SK-N-SH treated with all-trans-retinoic acid at 6 μM for 48 hours (cell line): ENCODE measurements around the gene GRIFIN.
A peak's percentile ranks its signal among the peaks of the same experiment; 100 is the strongest.

ENCODE experiments used
- ATAC-seq: fragments of 200-7000 bp; cut with Tn5 transposase; 3 replicates; pipeline ENCODE4 v1.9.1; 2020; ENCODE audit warnings: mild to moderate bottlenecking, moderate library complexity
- ARNTL ChIP-seq: fragments of 450-650 bp; formaldehyde crosslinking; IDR thresholded peaks from 2 replicates; pipeline ENCODE4 v1.5.0; 2020; ENCODE audit warnings: low read depth, mild to moderate bottlenecking, moderate library complexity, borderline replicate concordance
- CSDC2 ChIP-seq: fragments of 250-450 bp; sonication (Bioruptor Pico); IDR thresholded peaks from 2 replicates; pipeline ENCODE4 v1.5.0; 2020; ENCODE audit warnings: mild to moderate bottlenecking, moderate library complexity
- ESRRG ChIP-seq: fragments of 250-450 bp; sonication (Bioruptor Pico); IDR thresholded peaks from 2 replicates; pipeline ENCODE4 v1.6.1; 2021; ENCODE audit warnings: mild to moderate bottlenecking
- GLIS3 ChIP-seq: fragments of 250-450 bp; sonication (Bioruptor Pico); IDR thresholded peaks from 2 replicates; pipeline ENCODE4 v1.5.0; 2020; ENCODE audit warnings: mild to moderate bottlenecking, moderate library complexity
- PPARA ChIP-seq: fragments of 250-450 bp; sonication (Bioruptor Pico); IDR thresholded peaks from 2 replicates; pipeline ENCODE4 v1.5.0; 2020; ENCODE audit warnings: mild to moderate bottlenecking, borderline replicate concordance
- RARB ChIP-seq: fragments of 250-450 bp; sonication (Bioruptor Pico); IDR thresholded peaks from 2 replicates; pipeline ENCODE4 v1.8.0; 2021; ENCODE audit warnings: mild to moderate bottlenecking, moderate library complexity
- SNAI2 ChIP-seq: fragments of 250-450 bp; sonication (Bioruptor Pico); IDR thresholded peaks from 2 replicates; pipeline ENCODE4 v1.5.0; 2020; ENCODE audit warnings: mild to moderate bottlenecking, moderate library complexity
- TCF4 ChIP-seq: fragments of 250-450 bp; sonication (Bioruptor Pico); IDR thresholded peaks from 2 replicates; pipeline ENCODE4 v1.8.0; 2021; ENCODE audit warnings: mild to moderate bottlenecking, moderate library complexity, borderline replicate concordance
- TOX ChIP-seq: fragments of 250-450 bp; sonication (Bioruptor Pico); IDR thresholded peaks from 2 replicates; pipeline ENCODE4 v1.8.0; 2021; ENCODE audit warnings: mild to moderate bottlenecking, moderate library complexity, borderline replicate concordance
- ZFP3 ChIP-seq: fragments of 250-450 bp; sonication (Bioruptor Pico); IDR thresholded peaks from 2 replicates; pipeline ENCODE4 v1.5.0; 2020; ENCODE audit warnings: mild to moderate bottlenecking, moderate library complexity
- ZFP30 ChIP-seq: fragments of 450-650 bp; formaldehyde crosslinking; IDR thresholded peaks from 2 replicates; pipeline ENCODE4 v1.5.0; 2022; ENCODE audit warnings: mild to moderate bottlenecking, moderate library complexity
- ZNF565 ChIP-seq: fragments of 450-650 bp; formaldehyde crosslinking; conservative IDR thresholded peaks from 2 replicates; pipeline ENCODE4 v1.5.0; 2020; ENCODE audit warnings: low read depth, mild to moderate bottlenecking, moderate library complexity
- ZNF70 ChIP-seq: fragments of 450-650 bp; formaldehyde crosslinking; IDR thresholded peaks from 2 replicates; pipeline ENCODE4 v1.5.0; 2020; ENCODE audit warnings: mild to moderate bottlenecking, moderate library complexity
- ZNF8 ChIP-seq: fragments of 450-650 bp; formaldehyde crosslinking; IDR thresholded peaks from 2 replicates; pipeline ENCODE4 v1.5.0; 2020; ENCODE audit warnings: mild to moderate bottlenecking, moderate library complexity
- TF ChIP-seq, protein P1 (sequence below): fragments of 250-450 bp; sonication (Bioruptor Pico); IDR thresholded peaks from 2 replicates; pipeline ENCODE4 v1.8.0; 2021; ENCODE audit warnings: low read depth, mild to moderate bottlenecking, moderate library complexity, borderline replicate concordance
- TF ChIP-seq, protein P2 (sequence below): fragments of 250-450 bp; sonication (Bioruptor Pico); IDR thresholded peaks from 2 replicates; pipeline ENCODE4 v1.5.1; 2020; ENCODE audit warnings: low read depth, mild to moderate bottlenecking, moderate library complexity
- TF ChIP-seq, protein P3 (sequence below): fragments of 250-450 bp; sonication (Bioruptor Pico); IDR thresholded peaks from 2 replicates; pipeline ENCODE4 v1.5.0; 2020; ENCODE audit warnings: mild to moderate bottlenecking, moderate library complexity
- TF ChIP-seq, protein P4 (sequence below): fragments of 250-450 bp; sonication (Bioruptor Pico); IDR thresholded peaks from 2 replicates; pipeline ENCODE4 v1.8.0; 2020; ENCODE audit warnings: mild to moderate bottlenecking, moderate library complexity, borderline replicate concordance

The GRIFIN gene

DNA sequence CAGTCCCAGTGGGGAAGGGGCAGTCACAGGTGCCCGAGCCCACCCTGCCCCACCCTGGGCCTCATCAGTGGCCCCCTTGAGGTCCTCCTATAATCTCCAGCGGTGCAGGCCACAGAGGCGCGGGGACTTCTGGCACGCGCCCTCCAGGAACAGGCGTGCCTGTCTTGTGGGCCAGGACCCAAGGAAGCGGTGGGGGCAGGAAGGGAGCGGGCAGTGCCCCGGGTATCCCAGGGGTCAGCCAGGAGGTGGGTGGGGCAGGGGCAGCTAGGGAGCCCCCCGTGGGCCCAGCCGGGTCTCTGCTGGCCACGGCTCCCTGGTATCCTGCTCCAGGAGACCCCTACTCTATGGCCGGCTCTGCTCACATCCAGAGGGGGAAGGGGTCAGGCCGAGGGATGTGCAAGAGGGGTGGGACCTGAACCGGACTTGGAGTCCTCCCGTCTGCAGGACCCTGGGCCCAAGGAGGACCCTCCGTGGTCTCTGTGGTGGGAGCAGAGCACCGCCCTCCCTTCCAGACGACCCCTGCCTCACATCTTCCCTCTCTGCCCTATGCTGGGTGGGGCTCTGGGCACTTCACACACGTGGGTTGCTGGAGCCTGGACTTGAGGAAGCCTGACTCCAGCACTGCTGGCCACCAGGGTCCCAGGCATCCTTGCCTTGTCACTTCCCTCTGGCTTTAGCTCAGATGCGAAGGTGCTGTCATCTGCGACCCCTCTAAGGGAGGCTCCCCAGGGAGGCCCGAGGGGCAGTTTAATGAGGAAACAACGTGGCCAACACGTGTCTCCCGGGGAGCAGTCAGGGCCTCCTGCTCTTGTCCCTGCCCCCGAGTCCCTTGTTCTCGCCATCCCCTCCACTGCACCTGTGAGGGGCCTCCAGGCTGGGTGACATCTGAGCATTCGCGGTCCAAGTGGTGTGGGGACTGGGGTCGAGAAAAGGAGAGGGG, 18.3 kb upstream of the GRIFIN start (continued):
- TF ChIP-seq CSDC2 (no peak), ESRRG (no peak), PPARA (no peak), GLIS3 (CRISPR knock-in tag) (no peak)

DNA sequence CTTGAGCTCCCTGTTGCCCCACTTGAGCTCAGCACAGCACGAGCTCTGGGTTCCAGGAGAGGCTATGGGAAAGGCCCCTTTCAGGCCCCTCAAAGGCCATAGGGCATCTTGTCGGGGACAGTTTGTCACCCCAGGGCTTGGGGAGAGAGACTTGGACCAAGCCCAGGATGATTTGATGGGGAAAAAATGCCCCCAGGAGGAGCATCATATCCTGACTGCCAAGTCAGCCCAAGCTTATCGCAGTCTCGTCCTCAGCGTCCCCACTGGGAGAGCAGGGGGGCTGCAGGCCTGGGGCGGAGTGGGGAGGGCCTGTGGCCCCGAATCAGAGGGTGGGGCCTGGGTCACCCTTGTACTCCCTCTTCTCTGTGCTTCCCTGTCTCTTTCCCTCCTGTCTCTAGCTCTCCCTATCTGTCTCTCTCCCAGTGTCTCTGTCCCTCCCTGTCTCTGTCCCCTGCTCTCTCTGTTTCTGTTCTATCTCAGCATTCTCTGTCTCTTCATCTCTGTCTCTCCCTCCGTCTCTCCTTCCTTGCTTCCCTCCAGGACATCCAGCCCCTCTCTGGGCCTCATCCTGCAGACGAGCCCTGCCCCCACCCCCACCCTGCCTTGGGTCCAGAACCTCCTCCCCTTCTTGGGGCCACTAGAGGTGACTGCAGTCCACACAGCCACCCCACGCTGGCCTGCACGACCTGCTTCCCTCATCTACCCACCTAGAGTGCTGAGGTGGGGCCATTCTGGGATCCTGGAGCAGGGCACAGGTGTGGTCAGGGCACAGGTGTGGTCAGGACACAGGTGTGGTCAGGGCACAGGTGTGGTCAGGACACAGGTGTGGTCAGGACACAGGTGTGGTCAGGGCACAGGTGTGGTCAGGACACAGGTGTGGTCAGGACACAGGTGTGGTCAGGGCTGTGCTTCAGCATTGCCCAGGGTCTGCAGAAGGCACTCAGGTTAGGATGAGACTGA, 17.3 kb upstream of the GRIFIN start:
- peak; percentile 31; the same call in 2 of the 3 replicates for ATAC-seq
- TF ChIP-seq ARNTL, result no peak

DNA sequence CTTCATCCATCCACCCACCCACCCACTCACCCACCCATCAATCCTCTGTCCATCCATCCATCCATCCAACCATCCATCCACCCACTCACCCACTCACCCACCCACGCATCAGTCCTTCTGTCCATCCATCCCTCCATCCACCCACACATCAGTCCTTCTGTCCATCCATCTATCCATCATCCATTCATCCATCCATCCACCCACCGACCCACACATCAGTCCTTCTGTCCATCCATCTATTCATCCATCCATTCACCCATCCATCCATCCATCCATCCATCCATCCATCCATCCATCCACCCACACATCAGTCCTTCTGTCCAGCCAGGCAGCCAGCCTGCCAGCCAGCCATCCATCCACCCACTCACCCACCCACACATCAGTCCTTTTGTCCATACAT, 15.8 kb upstream of the GRIFIN start:
- TF ChIP-seq, protein P1, sequence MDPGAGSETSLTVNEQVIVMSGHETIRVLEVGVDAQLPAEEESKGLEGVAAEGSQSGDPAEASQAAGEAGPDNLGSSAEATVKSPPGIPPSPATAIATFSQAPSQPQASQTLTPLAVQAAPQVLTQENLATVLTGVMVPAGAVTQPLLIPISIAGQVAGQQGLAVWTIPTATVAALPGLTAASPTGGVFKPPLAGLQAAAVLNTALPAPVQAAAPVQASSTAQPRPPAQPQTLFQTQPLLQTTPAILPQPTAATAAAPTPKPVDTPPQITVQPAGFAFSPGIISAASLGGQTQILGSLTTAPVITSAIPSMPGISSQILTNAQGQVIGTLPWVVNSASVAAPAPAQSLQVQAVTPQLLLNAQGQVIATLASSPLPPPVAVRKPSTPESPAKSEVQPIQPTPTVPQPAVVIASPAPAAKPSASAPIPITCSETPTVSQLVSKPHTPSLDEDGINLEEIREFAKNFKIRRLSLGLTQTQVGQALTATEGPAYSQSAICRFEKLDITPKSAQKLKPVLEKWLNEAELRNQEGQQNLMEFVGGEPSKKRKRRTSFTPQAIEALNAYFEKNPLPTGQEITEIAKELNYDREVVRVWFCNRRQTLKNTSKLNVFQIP (CRISPR knock-in tag), result no peak
- TF ChIP-seq ARNTL (no peak), GLIS3 (CRISPR knock-in tag) (no peak), TOX (CRISPR knock-in tag) (no peak), CSDC2 (no peak), ZNF8 (CRISPR knock-in tag) (no peak), ZNF565 (no peak), SNAI2 (CRISPR knock-in tag) (no peak), RARB (CRISPR knock-in tag) (no peak)
- TF ChIP-seq, protein P2, sequence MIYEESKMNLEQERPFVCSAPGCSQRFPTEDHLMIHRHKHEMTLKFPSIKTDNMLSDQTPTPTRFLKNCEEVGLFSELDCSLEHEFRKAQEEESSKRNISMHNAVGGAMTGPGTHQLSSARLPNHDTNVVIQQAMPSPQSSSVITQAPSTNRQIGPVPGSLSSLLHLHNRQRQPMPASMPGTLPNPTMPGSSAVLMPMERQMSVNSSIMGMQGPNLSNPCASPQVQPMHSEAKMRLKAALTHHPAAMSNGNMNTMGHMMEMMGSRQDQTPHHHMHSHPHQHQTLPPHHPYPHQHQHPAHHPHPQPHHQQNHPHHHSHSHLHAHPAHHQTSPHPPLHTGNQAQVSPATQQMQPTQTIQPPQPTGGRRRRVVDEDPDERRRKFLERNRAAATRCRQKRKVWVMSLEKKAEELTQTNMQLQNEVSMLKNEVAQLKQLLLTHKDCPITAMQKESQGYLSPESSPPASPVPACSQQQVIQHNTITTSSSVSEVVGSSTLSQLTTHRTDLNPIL (CRISPR knock-in tag), result no peak
- TF ChIP-seq, protein P3, sequence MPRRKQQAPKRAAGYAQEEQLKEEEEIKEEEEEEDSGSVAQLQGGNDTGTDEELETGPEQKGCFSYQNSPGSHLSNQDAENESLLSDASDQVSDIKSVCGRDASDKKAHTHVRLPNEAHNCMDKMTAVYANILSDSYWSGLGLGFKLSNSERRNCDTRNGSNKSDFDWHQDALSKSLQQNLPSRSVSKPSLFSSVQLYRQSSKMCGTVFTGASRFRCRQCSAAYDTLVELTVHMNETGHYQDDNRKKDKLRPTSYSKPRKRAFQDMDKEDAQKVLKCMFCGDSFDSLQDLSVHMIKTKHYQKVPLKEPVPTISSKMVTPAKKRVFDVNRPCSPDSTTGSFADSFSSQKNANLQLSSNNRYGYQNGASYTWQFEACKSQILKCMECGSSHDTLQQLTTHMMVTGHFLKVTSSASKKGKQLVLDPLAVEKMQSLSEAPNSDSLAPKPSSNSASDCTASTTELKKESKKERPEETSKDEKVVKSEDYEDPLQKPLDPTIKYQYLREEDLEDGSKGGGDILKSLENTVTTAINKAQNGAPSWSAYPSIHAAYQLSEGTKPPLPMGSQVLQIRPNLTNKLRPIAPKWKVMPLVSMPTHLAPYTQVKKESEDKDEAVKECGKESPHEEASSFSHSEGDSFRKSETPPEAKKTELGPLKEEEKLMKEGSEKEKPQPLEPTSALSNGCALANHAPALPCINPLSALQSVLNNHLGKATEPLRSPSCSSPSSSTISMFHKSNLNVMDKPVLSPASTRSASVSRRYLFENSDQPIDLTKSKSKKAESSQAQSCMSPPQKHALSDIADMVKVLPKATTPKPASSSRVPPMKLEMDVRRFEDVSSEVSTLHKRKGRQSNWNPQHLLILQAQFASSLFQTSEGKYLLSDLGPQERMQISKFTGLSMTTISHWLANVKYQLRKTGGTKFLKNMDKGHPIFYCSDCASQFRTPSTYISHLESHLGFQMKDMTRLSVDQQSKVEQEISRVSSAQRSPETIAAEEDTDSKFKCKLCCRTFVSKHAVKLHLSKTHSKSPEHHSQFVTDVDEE (CRISPR knock-in tag), result no peak
- TF ChIP-seq, protein P4, sequence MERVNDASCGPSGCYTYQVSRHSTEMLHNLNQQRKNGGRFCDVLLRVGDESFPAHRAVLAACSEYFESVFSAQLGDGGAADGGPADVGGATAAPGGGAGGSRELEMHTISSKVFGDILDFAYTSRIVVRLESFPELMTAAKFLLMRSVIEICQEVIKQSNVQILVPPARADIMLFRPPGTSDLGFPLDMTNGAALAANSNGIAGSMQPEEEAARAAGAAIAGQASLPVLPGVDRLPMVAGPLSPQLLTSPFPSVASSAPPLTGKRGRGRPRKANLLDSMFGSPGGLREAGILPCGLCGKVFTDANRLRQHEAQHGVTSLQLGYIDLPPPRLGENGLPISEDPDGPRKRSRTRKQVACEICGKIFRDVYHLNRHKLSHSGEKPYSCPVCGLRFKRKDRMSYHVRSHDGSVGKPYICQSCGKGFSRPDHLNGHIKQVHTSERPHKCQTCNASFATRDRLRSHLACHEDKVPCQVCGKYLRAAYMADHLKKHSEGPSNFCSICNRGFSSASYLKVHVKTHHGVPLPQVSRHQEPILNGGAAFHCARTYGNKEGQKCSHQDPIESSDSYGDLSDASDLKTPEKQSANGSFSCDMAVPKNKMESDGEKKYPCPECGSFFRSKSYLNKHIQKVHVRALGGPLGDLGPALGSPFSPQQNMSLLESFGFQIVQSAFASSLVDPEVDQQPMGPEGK (CRISPR knock-in tag), result no peak
- no peak for ATAC-seq

DNA sequence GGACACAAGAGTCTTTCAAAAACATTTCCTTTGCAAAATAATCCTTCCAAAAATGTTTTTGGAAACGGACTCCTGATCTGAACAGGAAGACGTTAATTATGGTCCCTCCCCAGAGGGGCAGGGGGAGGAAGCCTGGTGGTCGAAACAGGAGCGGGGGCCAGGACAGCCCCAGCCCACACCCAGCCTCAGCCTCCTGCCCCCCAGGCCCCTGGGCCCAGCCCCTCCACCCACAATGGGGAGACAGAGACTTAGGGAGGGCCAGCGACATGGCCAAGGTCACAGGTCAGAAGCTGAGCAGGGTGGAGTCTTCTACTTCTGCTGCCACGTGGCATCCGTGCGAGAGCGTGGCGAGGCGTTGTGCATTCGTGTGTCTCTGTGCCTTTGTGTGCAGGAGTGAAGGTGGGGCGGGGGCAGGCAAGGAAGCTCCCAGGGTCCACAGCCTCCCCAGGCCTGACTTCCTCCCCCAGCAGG, 14.0 kb upstream of the GRIFIN start:
- TF ChIP-seq ZNF70 (CRISPR knock-in tag), result no peak
- no peak for TF ChIP-seq ZFP30
- no peak for TF ChIP-seq RARB (CRISPR knock-in tag)
- no peak for TF ChIP-seq ZNF8 (CRISPR knock-in tag)
- TF ChIP-seq ARNTL, result no peak
- no peak for TF ChIP-seq TCF4 (CRISPR knock-in tag)
- TF ChIP-seq ZFP3 (CRISPR knock-in tag), result no peak
- TF ChIP-seq PPARA, result no peak
- TF ChIP-seq ZNF565, result no peak
- TF ChIP-seq, protein P1 (CRISPR knock-in tag), result no peak
- no peak for TF ChIP-seq CSDC2
- TF ChIP-seq, protein P3 (CRISPR knock-in tag), result no peak
- ATAC-seq, result no peak
